Nephron (organoid): ENCODE results near the gene FNIP1.

Source experiments
- H3K27ac Mint-ChIP-seq, 3 experiments: 2 replicates each; pipeline ENCODE4 v1.8.0; 2020; ENCODE audit warnings: mixed read lengths in 3 of 3, mild to moderate bottlenecking in 2 of 3, moderate library complexity in 1 of 3
- H3K27me3 Mint-ChIP-seq: 2 replicates; pipeline ENCODE4 v1.8.0; 2021; ENCODE audit warnings: low read depth, mild to moderate bottlenecking, moderate library complexity, mixed read lengths
- H3K36me3 Mint-ChIP-seq: 2 replicates; pipeline ENCODE4 v1.8.0; 2020; ENCODE audit warnings: low read depth, mixed read lengths
- H3K4me1 Mint-ChIP-seq: 2 replicates; pipeline ENCODE4 v1.8.0; 2020; ENCODE audit warnings: mixed read lengths
- H3K4me3 Mint-ChIP-seq, 3 experiments: 2 replicates each; pipeline ENCODE4 v1.8.0; 2020; ENCODE audit warnings: mild to moderate bottlenecking in 3 of 3, mixed read lengths in 3 of 3, moderate library complexity in 2 of 3
- H3K9me3 Mint-ChIP-seq: 2 replicates; pipeline ENCODE4 v1.8.0; 2020; ENCODE audit warnings: mixed read lengths
- TF ChIP-seq, protein P1 (sequence below), 3 experiments: fragments of 200-600 bp; sonication (generic); IDR thresholded peaks; one replicate each; pipeline ENCODE4 v1.5.0; 2021; ENCODE audit warnings: antibody characterized with exemption in 3 of 3; ENCODE audit not compliant: unreplicated experiment in 3 of 3

FNIP1 gene

DNA sequence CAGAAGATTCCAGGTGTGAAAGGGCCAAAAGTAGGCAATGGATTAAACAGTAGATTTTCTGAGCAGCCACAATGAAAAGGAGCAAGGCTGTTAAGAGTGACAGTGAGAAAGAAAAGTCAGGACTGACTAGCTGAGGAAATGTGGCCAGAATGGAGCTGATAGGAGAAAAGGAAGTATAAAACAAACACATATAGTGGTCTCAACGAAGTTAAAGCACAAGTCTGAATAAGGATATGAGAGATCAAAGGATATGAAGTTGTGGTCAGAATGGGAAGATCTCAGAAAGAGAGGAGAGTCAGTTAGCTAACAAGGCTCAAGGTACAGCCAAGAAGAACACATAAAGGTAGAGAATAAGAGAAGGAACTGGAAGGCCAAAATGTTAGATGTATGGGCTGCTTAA, 39.9 kb downstream of the FNIP1 start:
- Mint-ChIP-seq H3K27ac (no peak overlapping the region), H3K4me1 (peaks cover 12% of the 10 kb centered on the region), H3K4me3 (no peak overlapping the region), H3K9me3 (peaks cover 12% of the 10 kb centered on the region), H3K27me3 (no peaks in the 10 kb centered on the region), H3K36me3 (peaks cover 19% of the 10 kb centered on the region)
- TF ChIP-seq, protein P1, sequence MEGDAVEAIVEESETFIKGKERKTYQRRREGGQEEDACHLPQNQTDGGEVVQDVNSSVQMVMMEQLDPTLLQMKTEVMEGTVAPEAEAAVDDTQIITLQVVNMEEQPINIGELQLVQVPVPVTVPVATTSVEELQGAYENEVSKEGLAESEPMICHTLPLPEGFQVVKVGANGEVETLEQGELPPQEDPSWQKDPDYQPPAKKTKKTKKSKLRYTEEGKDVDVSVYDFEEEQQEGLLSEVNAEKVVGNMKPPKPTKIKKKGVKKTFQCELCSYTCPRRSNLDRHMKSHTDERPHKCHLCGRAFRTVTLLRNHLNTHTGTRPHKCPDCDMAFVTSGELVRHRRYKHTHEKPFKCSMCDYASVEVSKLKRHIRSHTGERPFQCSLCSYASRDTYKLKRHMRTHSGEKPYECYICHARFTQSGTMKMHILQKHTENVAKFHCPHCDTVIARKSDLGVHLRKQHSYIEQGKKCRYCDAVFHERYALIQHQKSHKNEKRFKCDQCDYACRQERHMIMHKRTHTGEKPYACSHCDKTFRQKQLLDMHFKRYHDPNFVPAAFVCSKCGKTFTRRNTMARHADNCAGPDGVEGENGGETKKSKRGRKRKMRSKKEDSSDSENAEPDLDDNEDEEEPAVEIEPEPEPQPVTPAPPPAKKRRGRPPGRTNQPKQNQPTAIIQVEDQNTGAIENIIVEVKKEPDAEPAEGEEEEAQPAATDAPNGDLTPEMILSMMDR (IDR thresholded peaks at IDR 0.05; ENCODE audit: unreplicated experiment in 3 of 3) = no peak

DNA sequence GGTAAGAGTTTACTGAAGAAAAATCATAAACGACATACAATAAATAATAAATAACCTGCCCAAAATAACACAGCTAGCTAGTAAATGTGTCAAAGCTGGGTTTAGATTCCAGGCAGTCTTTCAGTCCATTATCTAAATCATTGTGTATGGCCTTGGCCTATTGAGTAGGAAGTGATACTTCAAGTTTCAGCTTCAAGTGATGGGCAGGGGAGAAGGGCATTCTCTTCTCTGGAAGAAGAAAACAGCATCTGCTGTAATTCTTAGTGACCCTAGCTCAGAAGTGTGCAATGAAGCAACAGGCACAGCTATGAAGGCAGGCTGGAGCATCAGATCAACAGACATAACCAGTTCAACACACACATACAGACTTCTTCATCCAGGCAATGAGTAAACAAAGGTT, 42.5 kb downstream of the FNIP1 start:
- Mint-ChIP-seq H3K9me3 (no peaks in the 10 kb centered on the region), H3K4me1 (peaks cover 12% of the 10 kb centered on the region), H3K36me3 (peaks cover 17% of the 10 kb centered on the region)

DNA sequence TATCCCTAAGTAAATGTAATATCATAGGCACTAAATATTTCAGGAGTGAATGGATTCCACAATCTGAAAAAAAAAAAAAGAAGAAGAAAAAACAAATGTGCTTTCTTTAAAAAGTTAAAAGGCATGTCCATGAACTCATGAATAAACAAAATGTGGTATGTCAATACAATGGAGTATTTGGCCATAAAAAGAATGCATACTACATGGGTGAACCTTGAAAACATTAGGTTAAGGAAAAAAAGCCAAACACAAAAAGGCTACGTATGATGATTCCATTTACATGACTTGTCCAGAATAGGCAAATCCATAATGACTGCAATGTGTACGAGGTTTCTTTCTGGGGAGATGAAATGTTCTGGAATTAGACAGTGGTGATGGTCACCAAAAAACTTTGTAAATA, 45.3 kb downstream of the FNIP1 start:
- peaks cover 18% of the 10 kb centered on the region for H3K36me3 Mint-ChIP-seq
- peaks cover 5% of the 10 kb centered on the region for H3K4me1 Mint-ChIP-seq
- TF ChIP-seq, protein P1 (IDR thresholded peaks at IDR 0.05; ENCODE audit: unreplicated experiment in 3 of 3) = no peak
- H3K9me3 Mint-ChIP-seq = no peaks in the 10 kb centered on the region
- H3K27ac Mint-ChIP-seq = no peak overlapping the region
- no peak overlapping the region for H3K4me3 Mint-ChIP-seq
- no peaks in the 10 kb centered on the region for H3K27me3 Mint-ChIP-seq

More for the DNA sequence above, 42.5 kb downstream of the FNIP1 start:
- H3K4me3 Mint-ChIP-seq = no peak overlapping the region
- H3K27me3 Mint-ChIP-seq = no peaks in the 10 kb centered on the region
- TF ChIP-seq, protein P1 (IDR thresholded peaks at IDR 0.05; ENCODE audit: unreplicated experiment in 3 of 3) = no peak
- H3K27ac Mint-ChIP-seq = no peak overlapping the region

DNA sequence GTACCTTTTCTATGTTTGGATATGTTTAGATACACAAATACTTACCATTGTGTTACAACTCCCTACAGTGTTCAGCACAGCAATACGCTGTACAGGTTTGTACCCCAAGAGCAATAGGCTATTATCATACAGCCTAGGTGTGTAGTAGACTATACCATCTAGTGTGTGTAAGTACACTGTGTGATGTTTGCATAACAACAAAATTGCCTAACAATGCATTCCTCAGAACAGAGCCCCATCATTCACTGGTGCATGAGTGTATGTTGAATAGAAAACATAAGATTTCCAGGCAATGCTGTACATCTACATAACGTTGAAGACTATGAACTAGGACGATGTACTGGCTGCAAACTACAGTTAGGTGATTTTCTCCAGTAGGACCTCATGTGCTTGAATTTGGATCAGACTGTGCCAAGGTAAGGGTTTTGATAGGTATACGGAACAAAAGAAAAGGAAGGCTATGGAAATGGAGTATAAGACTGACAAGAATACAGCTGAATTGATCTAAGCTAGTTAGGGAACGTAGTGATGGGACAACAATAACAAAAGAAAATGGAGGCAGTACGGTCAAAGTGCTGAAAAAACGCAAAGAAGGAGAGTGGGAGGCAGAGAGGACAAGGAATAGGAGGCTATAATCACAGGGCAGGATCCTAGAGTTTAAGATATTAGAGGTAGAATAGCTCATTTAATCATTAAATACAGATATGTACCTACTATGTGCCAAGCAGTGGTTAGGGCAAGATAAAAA, 46.9 kb downstream of the FNIP1 start:
- no peaks in the 10 kb centered on the region for H3K27me3 Mint-ChIP-seq
- TF ChIP-seq, protein P1 (IDR thresholded peaks at IDR 0.05; ENCODE audit: unreplicated experiment in 3 of 3) = no peak
- peaks cover 20% of the 10 kb centered on the region for H3K36me3 Mint-ChIP-seq
- no peak overlapping the region for H3K27ac Mint-ChIP-seq
- peaks cover 5% of the 10 kb centered on the region for H3K4me1 Mint-ChIP-seq
- no peaks in the 10 kb centered on the region for H3K9me3 Mint-ChIP-seq
- no peak overlapping the region for H3K4me3 Mint-ChIP-seq

DNA sequence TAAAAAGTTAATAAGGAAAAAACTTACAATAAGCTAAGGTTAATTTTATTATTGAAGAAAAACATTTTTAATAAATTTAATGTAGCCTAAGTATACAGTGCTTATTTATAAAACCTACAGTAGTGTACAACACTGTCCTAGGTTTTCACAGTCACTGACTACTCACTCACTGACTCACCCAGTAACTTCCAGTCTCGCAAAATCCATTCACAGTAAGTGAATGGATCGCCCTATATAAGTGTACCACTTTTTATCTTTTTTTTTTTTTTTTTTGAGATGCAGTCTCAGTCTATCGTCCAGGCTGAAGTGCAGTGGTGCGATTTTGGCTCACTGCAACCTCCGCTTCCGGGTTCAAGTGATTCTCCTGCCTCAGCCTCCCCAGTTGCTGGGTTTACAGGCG, 47.7 kb downstream of the FNIP1 start:
- TF ChIP-seq, protein P1 (IDR thresholded peaks at IDR 0.05; ENCODE audit: unreplicated experiment in 3 of 3) = no peak
- peaks cover 21% of the 10 kb centered on the region for H3K36me3 Mint-ChIP-seq
- H3K9me3 Mint-ChIP-seq = no peaks in the 10 kb centered on the region
- H3K27me3 Mint-ChIP-seq = no peaks in the 10 kb centered on the region
- no peaks in the 10 kb centered on the region for H3K4me1 Mint-ChIP-seq
- no peak overlapping the region for H3K4me3 Mint-ChIP-seq
- H3K27ac Mint-ChIP-seq = no peak overlapping the region
